ENCODE data around the gene CD58. TPM values are rescaled to one million over a fixed set of nuclear protein-coding genes. Genes with fewer than 3 reads are reported as not detected.

Gene CD58
- polyA plus RNA-seq, 1 donor (not counting 4 experiments of a cell fraction or from before 2014, with no cell fraction given): 38.6 TPM

- Histone ChIP-seq H3K27me3 (ENCODE audit: control insufficient read depth, extremely low read depth, insufficient read depth, low read length) (no peaks in the 10 kb centered on the region), H3K9me1 (ENCODE audit: control insufficient read depth, extremely low read depth, insufficient read depth, low read length) (no peaks in the 10 kb centered on the region), H2AFZ (ENCODE audit: control insufficient read depth, low read length) (no peak overlapping the region), H4K20me1 (ENCODE audit: control insufficient read depth, extremely low read depth, insufficient read depth, low read length) (no peaks in the 10 kb centered on the region), H3K36me3 (ENCODE audit: control insufficient read depth in 2 of 2, extremely low read depth in 1 of 2, insufficient read depth in 2 of 2, low read length in 2 of 2) (peaks cover 8 to 12% of the 10 kb centered on the region in 2 experiments), H3K9me3 (ENCODE audit: control insufficient read depth, low read depth, low read length) (no peaks in the 10 kb centered on the region), H3K4me2 (ENCODE audit: control insufficient read depth, extremely low read depth, insufficient read depth, low read depth, low read length) (no peak overlapping the region), H3K4me1 (ENCODE audit: control insufficient read depth, extremely low read depth, insufficient read depth, low read length) (peaks cover 10% of the 10 kb centered on the region), H3K9ac (ENCODE audit: control insufficient read depth, extremely low read depth, insufficient read depth, low read length) (no peak overlapping the region), H3K79me2 (ENCODE audit: control insufficient read depth, insufficient read depth, low read length) (peaks cover 3% of the 10 kb centered on the region), H3K4me3 (ENCODE audit: control insufficient read depth in 2 of 3, extremely low read depth in 1 of 3, insufficient read depth in 2 of 3, low read depth in 1 of 3, low read length in 3 of 3) (no peak overlapping the region), H3K27ac (ENCODE audit: control insufficient read depth, insufficient read depth, low read length) (no peak overlapping the region)
- DNase-seq (ENCODE audit: low read depth, low spot score) (no peak), FAIRE-seq (peak; percentile 17)
- dilution Hi-C loops (cut with MboI; ENCODE audit: extremely low pct_ligation_motif_present, low sequenced_read_pairs): no loop called here
- TF ChIP-seq, protein P1, sequence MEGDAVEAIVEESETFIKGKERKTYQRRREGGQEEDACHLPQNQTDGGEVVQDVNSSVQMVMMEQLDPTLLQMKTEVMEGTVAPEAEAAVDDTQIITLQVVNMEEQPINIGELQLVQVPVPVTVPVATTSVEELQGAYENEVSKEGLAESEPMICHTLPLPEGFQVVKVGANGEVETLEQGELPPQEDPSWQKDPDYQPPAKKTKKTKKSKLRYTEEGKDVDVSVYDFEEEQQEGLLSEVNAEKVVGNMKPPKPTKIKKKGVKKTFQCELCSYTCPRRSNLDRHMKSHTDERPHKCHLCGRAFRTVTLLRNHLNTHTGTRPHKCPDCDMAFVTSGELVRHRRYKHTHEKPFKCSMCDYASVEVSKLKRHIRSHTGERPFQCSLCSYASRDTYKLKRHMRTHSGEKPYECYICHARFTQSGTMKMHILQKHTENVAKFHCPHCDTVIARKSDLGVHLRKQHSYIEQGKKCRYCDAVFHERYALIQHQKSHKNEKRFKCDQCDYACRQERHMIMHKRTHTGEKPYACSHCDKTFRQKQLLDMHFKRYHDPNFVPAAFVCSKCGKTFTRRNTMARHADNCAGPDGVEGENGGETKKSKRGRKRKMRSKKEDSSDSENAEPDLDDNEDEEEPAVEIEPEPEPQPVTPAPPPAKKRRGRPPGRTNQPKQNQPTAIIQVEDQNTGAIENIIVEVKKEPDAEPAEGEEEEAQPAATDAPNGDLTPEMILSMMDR (optimal IDR thresholded peaks at IDR 0.05 in 1 of 3, IDR thresholded peaks at IDR 0.05 in 1 of 3, conservative IDR thresholded peaks at IDR 0.05 in 1 of 3; ENCODE audit: extremely low read depth in 1 of 3, insufficient read depth in 2 of 3, low read length in 3 of 3): no peak
- TF ChIP-seq EZH2 (IDR thresholded peaks at IDR 0.05; ENCODE audit: low read length): no peak
These were observed 25.5 kb downstream of the CD58 start for GRCh38 chr1:116545359-116545705.

DNA sequence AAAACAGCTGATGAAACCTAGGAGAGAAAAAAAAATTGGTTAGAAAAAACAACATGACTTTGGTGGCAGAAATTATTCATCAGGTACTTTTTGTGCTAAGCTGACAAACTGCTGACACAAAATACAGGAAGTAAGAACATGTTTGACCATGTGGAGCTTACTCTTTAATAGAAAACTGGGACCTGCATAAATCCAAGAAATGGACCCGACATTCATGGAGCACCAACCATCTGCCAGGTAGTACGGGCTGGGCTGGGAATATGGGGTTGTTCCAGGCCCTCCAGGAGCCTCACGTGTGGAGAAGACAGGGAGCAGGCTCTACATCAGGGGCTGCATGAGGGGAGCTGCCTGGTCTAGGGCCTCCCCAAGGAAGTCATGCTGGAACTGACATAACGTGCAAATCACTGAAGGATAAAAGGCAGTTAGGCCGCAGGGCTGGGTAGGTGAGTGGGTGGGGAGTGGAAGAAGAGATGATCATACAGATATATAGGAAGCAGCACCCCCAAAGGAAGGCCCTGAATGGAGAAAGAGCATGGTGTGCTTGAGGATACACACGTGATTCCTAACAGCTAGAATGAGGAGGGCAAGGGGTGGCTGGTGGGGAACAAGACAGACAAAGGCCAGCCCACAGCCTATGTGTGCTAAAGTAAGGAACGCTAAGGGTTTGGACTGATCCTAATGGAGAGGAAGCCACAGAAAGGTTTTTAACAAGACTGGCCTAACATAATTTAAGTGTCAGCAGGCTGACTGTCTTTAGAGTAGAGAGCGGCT is 26.1 kb downstream of the CD58 start:
- dilution Hi-C loops (cut with MboI; ENCODE audit: extremely low pct_ligation_motif_present, low sequenced_read_pairs): no loop called here
- H3K27me3 ChIP-seq (ENCODE audit: control insufficient read depth, extremely low read depth, insufficient read depth, low read length): no peaks in the 10 kb centered on the region
- FAIRE-seq: no peak

More for the DNA sequence above, 26.1 kb downstream of the CD58 start:
- no peak overlapping the region for H3K4me3 ChIP-seq (ENCODE audit: control insufficient read depth in 2 of 3, extremely low read depth in 1 of 3, insufficient read depth in 2 of 3, low read depth in 1 of 3, low read length in 3 of 3)
- H3K27ac ChIP-seq (ENCODE audit: control insufficient read depth, insufficient read depth, low read length): no peak overlapping the region
- H3K4me1 ChIP-seq (ENCODE audit: control insufficient read depth, extremely low read depth, insufficient read depth, low read length): peaks cover 15% of the 10 kb centered on the region
- no peak for TF ChIP-seq EZH2 (IDR thresholded peaks at IDR 0.05; ENCODE audit: low read length)
- TF ChIP-seq, protein P1 (optimal IDR thresholded peaks at IDR 0.05 in 1 of 3, IDR thresholded peaks at IDR 0.05 in 1 of 3, conservative IDR thresholded peaks at IDR 0.05 in 1 of 3; ENCODE audit: extremely low read depth in 1 of 3, insufficient read depth in 2 of 3, low read length in 3 of 3): no peak
- no peaks in the 10 kb centered on the region for H3K9me3 ChIP-seq (ENCODE audit: control insufficient read depth, low read depth, low read length)
- H2AFZ ChIP-seq (ENCODE audit: control insufficient read depth, low read length): no peak overlapping the region
- H3K9me1 ChIP-seq (ENCODE audit: control insufficient read depth, extremely low read depth, insufficient read depth, low read length): no peaks in the 10 kb centered on the region
- peak overlapping the region; percentile 37 for H3K4me2 ChIP-seq (ENCODE audit: control insufficient read depth, extremely low read depth, insufficient read depth, low read depth, low read length)
- H4K20me1 ChIP-seq (ENCODE audit: control insufficient read depth, extremely low read depth, insufficient read depth, low read length): no peaks in the 10 kb centered on the region
- peaks cover 3% of the 10 kb centered on the region for H3K79me2 ChIP-seq (ENCODE audit: control insufficient read depth, insufficient read depth, low read length)
- DNase-seq (ENCODE audit: low read depth, low spot score): no peak
- H3K9ac ChIP-seq (ENCODE audit: control insufficient read depth, extremely low read depth, insufficient read depth, low read length): no peak overlapping the region
- H3K36me3 ChIP-seq (ENCODE audit: control insufficient read depth in 2 of 2, extremely low read depth in 1 of 2, insufficient read depth in 2 of 2, low read length in 2 of 2): peaks cover 8 to 12% of the 10 kb centered on the region in 2 experiments

Data from keratinocyte (primary cell).